IMR-90 (cell line): ENCODE measurements around the gene IL2RA. TPM values are rescaled to one million over a fixed set of nuclear protein-coding genes. Genes with fewer than 3 reads are reported as not detected.

Source experiments
- ATAC-seq: fragments of 200-7000 bp; cut with Tn5 transposase; 2 replicates; pipeline ENCODE4 v1.9.1; 2020; ENCODE audit warnings: low read depth, mild to moderate bottlenecking, moderate library complexity
- BruUV-seq: library from RNA; stranded (reverse); fragments of 400-500 nt; replicated peaks from 2 replicates; lab custom pipeline; 2021; lab: Mats Ljungman, UMichigan
- CTCF ChIA-PET: fragments of 300-600 bp; formaldehyde crosslinking; extraction: SDS; loops from one replicate; lab custom pipeline; 2021; ENCODE audit warnings: antibody characterized with exemption; lab: Yijun Ruan, JAX
- POLR2A ChIA-PET: fragments of 300-600 bp; sonication (Branson Sonifier 250); formaldehyde crosslinking; loops from one replicate; lab custom pipeline; 2022; ENCODE audit warnings: antibody characterized with exemption; ENCODE audit not compliant: unreplicated experiment; lab: Charles Lee
- DNase-seq: peaks from one replicate; pipeline ENCODE4 v3.0.0; 2013
- H2AFZ ChIP-seq: replicated peaks from 2 replicates; pipeline ENCODE3; 2013; ENCODE audit warnings: low read length, mild to moderate bottlenecking; ENCODE audit not compliant: poor library complexity
- H2AK5ac ChIP-seq: 2 replicates; pipeline ENCODE4 v1.6.1; 2013; ENCODE audit warnings: low read depth, low read length, inconsistent platforms
- H2AK9ac ChIP-seq: replicated peaks from 2 replicates; pipeline ENCODE3; 2013; ENCODE audit warnings: mild to moderate bottlenecking, low read depth, low read length, moderate library complexity; ENCODE audit not compliant: poor library complexity
- H2BK120ac ChIP-seq: 2 replicates; pipeline ENCODE4 v1.6.1; 2013; ENCODE audit warnings: low read depth, low read length, inconsistent platforms
- H2BK15ac ChIP-seq: 3 replicates; pipeline ENCODE4 v1.6.1; 2013; ENCODE audit warnings: low read depth, low read length, inconsistent platforms
- H2BK20ac ChIP-seq: 2 replicates; pipeline ENCODE4 v1.6.1; 2013; ENCODE audit warnings: low read depth, mild to moderate bottlenecking, inconsistent platforms, low read length, moderate library complexity
- H2BK5ac ChIP-seq: 2 replicates; pipeline ENCODE4 v1.6.1; 2013; ENCODE audit warnings: mild to moderate bottlenecking, low read depth, low read length, inconsistent platforms; ENCODE audit not compliant: poor library complexity, severe bottlenecking
- H3K14ac ChIP-seq: replicated peaks from 2 replicates; pipeline ENCODE4 v1.6.1; 2013; ENCODE audit warnings: low read depth, low read length, inconsistent platforms
- H3K18ac ChIP-seq: 2 replicates; pipeline ENCODE4 v1.6.1; 2013; ENCODE audit warnings: low read depth, low read length, control low read depth
- H3K23ac ChIP-seq: 2 replicates; pipeline ENCODE4 v1.6.1; 2013; ENCODE audit warnings: low read depth, low read length, inconsistent platforms
- H3K27ac ChIP-seq: 2 replicates; pipeline ENCODE4 v1.5.1; 2013; ENCODE audit warnings: mild to moderate bottlenecking, control low read depth, low read length; ENCODE audit not compliant: insufficient read depth
- H3K27me3 ChIP-seq: 2 replicates; pipeline ENCODE4 v1.6.1; 2013; ENCODE audit warnings: low read length; ENCODE audit not compliant: control insufficient read depth, insufficient read depth
- H3K36me3 ChIP-seq: 2 replicates; pipeline ENCODE4 v1.6.1; 2013; ENCODE audit warnings: low read length, mixed read lengths; ENCODE audit not compliant: control insufficient read depth, insufficient read depth
- H3K4ac ChIP-seq: 2 replicates; pipeline ENCODE4 v1.6.1; 2013; ENCODE audit warnings: low read depth, low read length, inconsistent platforms
- H3K4me1 ChIP-seq: 2 replicates; pipeline ENCODE4 v1.6.1; 2013; ENCODE audit warnings: low read length, mixed read lengths; ENCODE audit not compliant: control insufficient read depth, insufficient read depth
- H3K4me2 ChIP-seq: 2 replicates; pipeline ENCODE4 v1.6.1; 2013; ENCODE audit warnings: low read depth, mild to moderate bottlenecking, control low read depth, low read length, moderate library complexity
- H3K4me3 ChIP-seq: 2 replicates; pipeline ENCODE4 v1.5.1; 2013; ENCODE audit warnings: low read depth, mild to moderate bottlenecking, control low read depth, low read length, moderate library complexity; ENCODE audit not compliant: insufficient read depth
- H3K56ac ChIP-seq: 2 replicates; pipeline ENCODE4 v1.6.1; 2013; ENCODE audit warnings: low read length, inconsistent platforms; ENCODE audit not compliant: insufficient read depth; ENCODE audit errors: extremely low read depth
- H3K79me1 ChIP-seq, 2 experiments: 2 replicates each; pipeline ENCODE4 v1.6.1; 2013; ENCODE audit warnings: low read length in 2 of 2, inconsistent platforms in 1 of 2, low read depth in 1 of 2
- H3K9ac ChIP-seq: 2 replicates; pipeline ENCODE4 v1.6.1; 2013; ENCODE audit warnings: low read depth, low read length, control low read depth
- H3K9me1 ChIP-seq: 2 replicates; pipeline ENCODE4 v1.6.1; 2013; ENCODE audit warnings: low read length, inconsistent platforms; ENCODE audit not compliant: insufficient read depth
- H3K9me3 ChIP-seq: 2 replicates; pipeline ENCODE4 v1.6.1; 2013; ENCODE audit warnings: low read length; ENCODE audit not compliant: control insufficient read depth, insufficient read depth
- H4K20me1 ChIP-seq: 2 replicates; pipeline ENCODE4 v1.6.1; 2013; ENCODE audit warnings: low read length, inconsistent platforms; ENCODE audit not compliant: insufficient read depth
- H4K5ac ChIP-seq: 2 replicates; pipeline ENCODE4 v1.6.1; 2013; ENCODE audit warnings: mild to moderate bottlenecking, low read depth, low read length, control low read depth
- H4K8ac ChIP-seq, 2 experiments: 2 replicates each; pipeline ENCODE4 v1.6.1; 2013; ENCODE audit warnings: low read depth in 2 of 2, low read length in 2 of 2, control low read depth in 1 of 2, inconsistent platforms in 1 of 2
- H4K91ac ChIP-seq: 2 replicates; pipeline ENCODE4 v1.6.1; 2013; ENCODE audit warnings: low read depth, low read length, inconsistent platforms; ENCODE audit not compliant: insufficient read depth
- BHLHE40 ChIP-seq: fragments of 150-350 bp; IDR thresholded peaks from 2 replicates; pipeline ENCODE4 v1.6.1; 2016; ENCODE audit warnings: mild to moderate bottlenecking, low read depth, low read length
- CEBPB ChIP-seq: IDR thresholded peaks from 2 replicates; pipeline ENCODE4 v1.6.1; 2012; ENCODE audit warnings: low read depth, low read length, improper control_type of control experiment
- CHD1 ChIP-seq: IDR thresholded peaks from 2 replicates; pipeline ENCODE4 v1.6.1; 2012; ENCODE audit warnings: low read depth, low read length, improper control_type of control experiment
- FOS ChIP-seq: fragments of 150-350 bp; IDR thresholded peaks from 2 replicates; pipeline ENCODE4 v1.6.1; 2016; ENCODE audit warnings: low read depth, low read length
- MAFK ChIP-seq: IDR thresholded peaks from 2 replicates; pipeline ENCODE4 v1.6.1; 2012; ENCODE audit warnings: low read depth, low read length, improper control_type of control experiment
- MAZ ChIP-seq: IDR thresholded peaks from 2 replicates; pipeline ENCODE4 v1.6.1; 2012; ENCODE audit warnings: low read depth, mild to moderate bottlenecking, low read length, improper control_type of control experiment, moderate library complexity, borderline replicate concordance
- MXI1 ChIP-seq: IDR thresholded peaks from 2 replicates; pipeline ENCODE4 v1.6.1; 2012; ENCODE audit warnings: low read depth, mild to moderate bottlenecking, low read length, moderate library complexity, borderline replicate concordance
- NFE2L2 ChIP-seq: fragments of 150-350 bp; IDR thresholded peaks from 2 replicates; pipeline ENCODE4 v1.6.1; 2016; ENCODE audit warnings: low read depth, mild to moderate bottlenecking, low read length
- POLR2A ChIP-seq: IDR thresholded peaks from 2 replicates; pipeline ENCODE4 v1.6.1; 2012; ENCODE audit warnings: mild to moderate bottlenecking, low read depth, low read length
- RAD21 ChIP-seq: IDR thresholded peaks from 2 replicates; pipeline ENCODE4 v1.6.1; 2012; ENCODE audit warnings: low read length, improper control_type of control experiment
- RCOR1 ChIP-seq: IDR thresholded peaks from 2 replicates; pipeline ENCODE4 v1.6.1; 2012; ENCODE audit warnings: mild to moderate bottlenecking, low read length, improper control_type of control experiment; ENCODE audit not compliant: insufficient replicate concordance
- RFX5 ChIP-seq: IDR thresholded peaks from 2 replicates; pipeline ENCODE4 v1.8.0; 2012; ENCODE audit warnings: low read depth, mild to moderate bottlenecking, low read length, moderate library complexity
- SMC3 ChIP-seq: fragments of 150-350 bp; IDR thresholded peaks from 2 replicates; pipeline ENCODE4 v1.6.1; 2016; ENCODE audit warnings: low read depth, mild to moderate bottlenecking, antibody characterized with exemption, low read length, moderate library complexity
- dilution Hi-C: fragments of 300-500 bp; cut with HindIII; formaldehyde crosslinking; loops from one replicate; pipeline ENCODE4 v1.14.3; 2018; ENCODE audit warnings: low sequenced_read_pairs; ENCODE audit not compliant: unreplicated experiment
- in situ Hi-C: fragments of 300-500 bp; cut with MboI; formaldehyde crosslinking; loops from 3 replicates; pipeline ENCODE4 v1.14.3; 2019; ENCODE audit warnings: low sequenced_read_pairs, inconsistent platforms, mixed read lengths
- intact Hi-C: fragments of 100-400 bp; cut with micrococcal nuclease; formaldehyde crosslinking; loops from 2 replicates; pipeline ENCODE4 v1.10.0; 2022
- polyA plus RNA-seq, 3 experiments: library from polyadenylated mRNA; depleted of rRNA; stranded (reverse); fragments of >200 nt; gene quantifications; 2 replicates each; pipeline ENCODE4 v1.2.3, GENCODE V29; 2012; ENCODE audit warnings: low replicate concordance in 1 of 3
- total RNA-seq: library from RNA; depleted of rRNA; stranded (reverse); fragments of >200 nt; gene quantifications from 2 replicates; pipeline ENCODE4 v1.2.3, GENCODE V29; 2012
- TF ChIP-seq, protein P1 (sequence below): conservative IDR thresholded peaks from 2 replicates; pipeline ENCODE4 v1.5.1; 2012; ENCODE audit warnings: mild to moderate bottlenecking, low read depth, low read length, improper control_type of control experiment
- TF ChIP-seq, protein P2 (sequence below): fragments of 150-350 bp; IDR thresholded peaks from 2 replicates; pipeline ENCODE4 v1.6.1; 2016; ENCODE audit warnings: low read depth, mild to moderate bottlenecking, low read length, moderate library complexity, borderline replicate concordance
- TF ChIP-seq, protein P3 (sequence below): fragments of 150-350 bp; IDR thresholded peaks from 2 replicates; pipeline ENCODE4 v1.6.1; 2017; ENCODE audit warnings: mild to moderate bottlenecking, antibody characterized with exemption, low read length, low read depth

Gene IL2RA
- total and polyA plus RNA-seq, 2 of the 4 experiments (the other 2 are of a cell fraction), result not detected

DNA sequence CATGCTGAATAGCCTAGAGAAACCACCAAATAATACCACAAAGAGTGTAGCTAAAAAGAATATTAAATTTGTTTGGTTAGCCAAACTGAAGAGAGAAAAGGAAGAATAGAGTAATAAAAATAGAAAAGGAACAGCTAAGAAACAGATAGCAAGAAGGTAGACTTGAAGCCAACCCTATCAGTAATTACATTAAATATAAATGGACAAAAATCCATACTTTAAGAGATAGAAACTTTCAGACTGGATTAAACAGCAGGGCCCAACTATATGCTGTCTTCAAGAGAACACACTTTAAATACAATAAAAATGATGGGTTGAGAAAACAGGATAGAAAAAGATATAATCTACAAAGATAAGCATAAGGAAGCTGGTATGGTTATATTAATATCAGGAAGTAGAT is 31.2 kb downstream of the IL2RA start:
- no peak overlapping the region for H2BK120ac ChIP-seq
- H3K36me3 ChIP-seq, result no peaks in the 10 kb centered on the region
- no peak overlapping the region for H2AK9ac ChIP-seq
- no peak for ATAC-seq
- no peak overlapping the region for H3K23ac ChIP-seq
- H4K91ac ChIP-seq, result no peak overlapping the region
- dilution Hi-C loops (no loop called here), intact Hi-C loops (no loop called here), in situ Hi-C loops (no loop called here)
- H3K9ac ChIP-seq, result no peak overlapping the region
- no peak overlapping the region for H4K5ac ChIP-seq
- no peaks in the 10 kb centered on the region for H3K9me1 ChIP-seq
- no peak overlapping the region for H2AK5ac ChIP-seq
- no peak overlapping the region for H2AFZ ChIP-seq
- H2BK5ac ChIP-seq, result no peak overlapping the region
- no peak overlapping the region for H3K18ac ChIP-seq
- no peak overlapping the region for H3K4ac ChIP-seq
- H3K4me2 ChIP-seq, result no peak overlapping the region
- BruUV-seq, result no TSS peak
- H3K9me3 ChIP-seq, result no peaks in the 10 kb centered on the region
- DNase-seq, result no peak
- no peak overlapping the region for H2BK20ac ChIP-seq
- H3K14ac ChIP-seq, result no peak overlapping the region
- no peaks in the 10 kb centered on the region for H4K20me1 ChIP-seq
- ChIA-PET POLR2A (no interaction called here), CTCF (no interaction called here)
- no peaks in the 10 kb centered on the region for H3K79me1 ChIP-seq
- H3K27ac ChIP-seq, result no peak overlapping the region
- H3K4me1 ChIP-seq, result no peaks in the 10 kb centered on the region
- no peak for TF ChIP-seq RFX5
- TF ChIP-seq RCOR1, result no peak
- TF ChIP-seq, protein P1, sequence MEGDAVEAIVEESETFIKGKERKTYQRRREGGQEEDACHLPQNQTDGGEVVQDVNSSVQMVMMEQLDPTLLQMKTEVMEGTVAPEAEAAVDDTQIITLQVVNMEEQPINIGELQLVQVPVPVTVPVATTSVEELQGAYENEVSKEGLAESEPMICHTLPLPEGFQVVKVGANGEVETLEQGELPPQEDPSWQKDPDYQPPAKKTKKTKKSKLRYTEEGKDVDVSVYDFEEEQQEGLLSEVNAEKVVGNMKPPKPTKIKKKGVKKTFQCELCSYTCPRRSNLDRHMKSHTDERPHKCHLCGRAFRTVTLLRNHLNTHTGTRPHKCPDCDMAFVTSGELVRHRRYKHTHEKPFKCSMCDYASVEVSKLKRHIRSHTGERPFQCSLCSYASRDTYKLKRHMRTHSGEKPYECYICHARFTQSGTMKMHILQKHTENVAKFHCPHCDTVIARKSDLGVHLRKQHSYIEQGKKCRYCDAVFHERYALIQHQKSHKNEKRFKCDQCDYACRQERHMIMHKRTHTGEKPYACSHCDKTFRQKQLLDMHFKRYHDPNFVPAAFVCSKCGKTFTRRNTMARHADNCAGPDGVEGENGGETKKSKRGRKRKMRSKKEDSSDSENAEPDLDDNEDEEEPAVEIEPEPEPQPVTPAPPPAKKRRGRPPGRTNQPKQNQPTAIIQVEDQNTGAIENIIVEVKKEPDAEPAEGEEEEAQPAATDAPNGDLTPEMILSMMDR, result no peak
- TF ChIP-seq, protein P2, sequence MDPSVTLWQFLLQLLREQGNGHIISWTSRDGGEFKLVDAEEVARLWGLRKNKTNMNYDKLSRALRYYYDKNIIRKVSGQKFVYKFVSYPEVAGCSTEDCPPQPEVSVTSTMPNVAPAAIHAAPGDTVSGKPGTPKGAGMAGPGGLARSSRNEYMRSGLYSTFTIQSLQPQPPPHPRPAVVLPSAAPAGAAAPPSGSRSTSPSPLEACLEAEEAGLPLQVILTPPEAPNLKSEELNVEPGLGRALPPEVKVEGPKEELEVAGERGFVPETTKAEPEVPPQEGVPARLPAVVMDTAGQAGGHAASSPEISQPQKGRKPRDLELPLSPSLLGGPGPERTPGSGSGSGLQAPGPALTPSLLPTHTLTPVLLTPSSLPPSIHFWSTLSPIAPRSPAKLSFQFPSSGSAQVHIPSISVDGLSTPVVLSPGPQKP, result no peak
- no peak for TF ChIP-seq POLR2A
- no peak for TF ChIP-seq NFE2L2
- TF ChIP-seq MAZ, result no peak
- TF ChIP-seq FOS, result no peak
- TF ChIP-seq CEBPB, result no peak
- TF ChIP-seq SMC3, result no peak
- no peak for TF ChIP-seq BHLHE40
- TF ChIP-seq, protein P3, sequence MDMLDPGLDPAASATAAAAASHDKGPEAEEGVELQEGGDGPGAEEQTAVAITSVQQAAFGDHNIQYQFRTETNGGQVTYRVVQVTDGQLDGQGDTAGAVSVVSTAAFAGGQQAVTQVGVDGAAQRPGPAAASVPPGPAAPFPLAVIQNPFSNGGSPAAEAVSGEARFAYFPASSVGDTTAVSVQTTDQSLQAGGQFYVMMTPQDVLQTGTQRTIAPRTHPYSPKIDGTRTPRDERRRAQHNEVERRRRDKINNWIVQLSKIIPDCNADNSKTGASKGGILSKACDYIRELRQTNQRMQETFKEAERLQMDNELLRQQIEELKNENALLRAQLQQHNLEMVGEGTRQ, result no peak
- no peak for TF ChIP-seq MAFK
- TF ChIP-seq RAD21, result no peak
- TF ChIP-seq MXI1, result no peak
- no peak for TF ChIP-seq CHD1
- peaks cover 9% of the 10 kb centered on the region for H3K27me3 ChIP-seq
- H4K8ac ChIP-seq, result no peak overlapping the region
- H3K4me3 ChIP-seq, result no peak overlapping the region
- H3K56ac ChIP-seq, result no peak overlapping the region
- H2BK15ac ChIP-seq, result no peak overlapping the region
